Gastroesophageal sphincter (tissue), 4 donors: ENCODE data around the gene NGDN. TPM values are rescaled to one million over a fixed set of nuclear protein-coding genes. Genes with fewer than 3 reads are reported as not detected.

Experiments used
- ATAC-seq: fragments of 150-250 bp; one replicate; pipeline ENCODE4 v1.9.1; 2016; ENCODE audit warnings: mild to moderate bottlenecking, moderate library complexity
- H3K27ac ChIP-seq, 4 donors: fragments of 200-600 bp; sonication (generic) in 3 of 4; 1 replicate in 3 of 4; 2 replicates in 1 of 4; pipeline ENCODE4 v1.5.1; 2016 to 2019
- H3K27me3 ChIP-seq: fragments of 200-600 bp; sonication (generic); one replicate; pipeline ENCODE4 v1.5.1; 2019
- H3K36me3 ChIP-seq, 2 donors: fragments of 200-600 bp; sonication (generic); one replicate each; pipeline ENCODE4 v1.5.1; 2019; ENCODE audit warnings: control low read depth in 1 of 2
- H3K4me1 ChIP-seq, 3 donors: fragments of 200-600 bp; sonication (generic); 1 replicate in 2 of 3; 2 replicates in 1 of 3; pipeline ENCODE4 v1.5.1; 2016 to 2019; ENCODE audit warnings: control low read depth in 2 of 3
- H3K4me3 ChIP-seq, 2 donors: fragments of 200-600 bp; sonication (generic); one replicate each; pipeline ENCODE4 v1.5.1; 2019; ENCODE audit warnings: mild to moderate bottlenecking in 1 of 2, moderate library complexity in 1 of 2
- H3K9me3 ChIP-seq, 3 donors: fragments of 200-600 bp; sonication (generic); one replicate each; pipeline ENCODE4 v1.5.1; 2017 to 2019; ENCODE audit warnings: control low read depth in 2 of 3
- EP300 ChIP-seq: sonication (generic); formaldehyde crosslinking; IDR thresholded peaks from one replicate; pipeline ENCODE4 v1.6.1; 2017; ENCODE audit warnings: antibody characterized with exemption, mild to moderate bottlenecking
- POLR2A ChIP-seq, 2 donors: fragments of 450-650 bp; IDR thresholded peaks; one replicate each; pipeline ENCODE4 v1.6.1; 2017; ENCODE audit warnings: antibody characterized with exemption in 2 of 2, mild to moderate bottlenecking in 2 of 2, moderate library complexity in 1 of 2
- POLR2AphosphoS5 ChIP-seq: sonication (generic); formaldehyde crosslinking; IDR thresholded peaks from one replicate; pipeline ENCODE4 v1.6.1; 2017; ENCODE audit warnings: antibody characterized with exemption
- WGBS, 2 donors: methylation state at CpG; one replicate each; pipeline ENCODE4 v1.1.5; 2018; ENCODE audit warnings: low coverage in 1 of 2; 5-methylcytosine and 5-hydroxymethylcytosine counted together
- total RNA-seq, 4 donors: library from RNA; depleted of rRNA; stranded (reverse); fragments of >200 nt; gene quantifications; one replicate each; pipeline ENCODE4 v1.1.0, GENCODE V29; 2016
- TF ChIP-seq, protein P1 (sequence below), 4 experiments: fragments of 200-600 bp in 2 of 4; fragments of 450-650 bp in 2 of 4; sonication (generic) in 1 of 4; IDR thresholded peaks; one replicate each; pipeline ENCODE4 v1.5.1; 2017 to 2019; ENCODE audit warnings: antibody characterized with exemption in 4 of 4, mild to moderate bottlenecking in 2 of 4, moderate library complexity in 2 of 4

Gene NGDN
- total RNA-seq, 4 donors from 2014 or later, result 22.0 to 47.1 (median 38.1) TPM

DNA sequence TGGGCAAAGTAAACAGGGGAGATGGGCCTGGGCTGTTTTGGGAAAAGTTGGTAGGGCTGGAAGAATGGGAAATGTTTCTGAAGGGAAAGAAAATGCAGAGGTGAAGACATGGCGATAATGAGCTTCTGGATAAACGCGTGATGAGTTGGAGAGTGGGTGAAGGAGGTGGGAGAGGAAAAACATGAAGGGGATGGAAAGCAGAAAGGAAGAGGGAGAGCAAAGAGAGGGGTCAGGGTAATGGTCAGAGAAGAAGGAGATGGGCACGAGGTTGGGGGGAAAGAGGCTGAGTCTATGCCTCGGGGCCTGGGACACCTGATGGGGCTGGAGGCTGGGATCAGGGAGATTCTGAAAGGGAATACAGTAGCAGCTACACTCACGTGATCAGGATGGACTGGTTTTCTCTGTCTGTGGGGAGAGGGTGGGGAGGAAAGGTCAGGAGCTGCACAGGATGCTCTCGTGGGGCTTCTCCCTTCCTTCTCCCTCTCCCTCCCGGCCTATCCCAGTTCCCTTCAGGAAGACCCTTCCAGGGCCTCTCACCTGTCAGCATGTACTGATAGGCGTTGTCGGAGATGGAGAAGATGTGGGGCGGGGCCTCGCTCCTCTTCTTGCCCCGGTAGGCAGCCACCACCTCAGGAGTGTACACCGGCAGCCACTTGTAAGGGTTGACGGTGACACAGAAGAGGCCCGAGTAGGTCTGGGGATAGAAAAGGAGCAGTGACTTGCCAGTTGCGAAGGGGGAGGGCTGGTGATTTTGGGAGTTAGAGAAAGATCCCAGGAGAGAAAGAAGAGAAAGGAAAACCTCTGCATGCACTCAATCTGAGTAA lies 37.2 kb upstream of the NGDN start:
- TF ChIP-seq, protein P1, sequence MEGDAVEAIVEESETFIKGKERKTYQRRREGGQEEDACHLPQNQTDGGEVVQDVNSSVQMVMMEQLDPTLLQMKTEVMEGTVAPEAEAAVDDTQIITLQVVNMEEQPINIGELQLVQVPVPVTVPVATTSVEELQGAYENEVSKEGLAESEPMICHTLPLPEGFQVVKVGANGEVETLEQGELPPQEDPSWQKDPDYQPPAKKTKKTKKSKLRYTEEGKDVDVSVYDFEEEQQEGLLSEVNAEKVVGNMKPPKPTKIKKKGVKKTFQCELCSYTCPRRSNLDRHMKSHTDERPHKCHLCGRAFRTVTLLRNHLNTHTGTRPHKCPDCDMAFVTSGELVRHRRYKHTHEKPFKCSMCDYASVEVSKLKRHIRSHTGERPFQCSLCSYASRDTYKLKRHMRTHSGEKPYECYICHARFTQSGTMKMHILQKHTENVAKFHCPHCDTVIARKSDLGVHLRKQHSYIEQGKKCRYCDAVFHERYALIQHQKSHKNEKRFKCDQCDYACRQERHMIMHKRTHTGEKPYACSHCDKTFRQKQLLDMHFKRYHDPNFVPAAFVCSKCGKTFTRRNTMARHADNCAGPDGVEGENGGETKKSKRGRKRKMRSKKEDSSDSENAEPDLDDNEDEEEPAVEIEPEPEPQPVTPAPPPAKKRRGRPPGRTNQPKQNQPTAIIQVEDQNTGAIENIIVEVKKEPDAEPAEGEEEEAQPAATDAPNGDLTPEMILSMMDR (IDR thresholded peaks at IDR 0.05), result no peak
- no peak for TF ChIP-seq EP300
- Histone ChIP-seq H3K27ac (no peak overlapping the region), H3K27me3 (peaks cover 7% of the 10 kb centered on the region), H3K4me3 (no peak overlapping the region), H3K36me3 (no peaks in the 10 kb centered on the region), H3K4me1 (peaks cover 0 to 12% (median 0%) of the 10 kb centered on the region in 3 donors), H3K9me3 (no peaks in the 10 kb centered on the region)
- WGBS, 2 donors, result 81% methylated on average over 11 of the region's 17 CpGs
- no peak for ATAC-seq

DNA sequence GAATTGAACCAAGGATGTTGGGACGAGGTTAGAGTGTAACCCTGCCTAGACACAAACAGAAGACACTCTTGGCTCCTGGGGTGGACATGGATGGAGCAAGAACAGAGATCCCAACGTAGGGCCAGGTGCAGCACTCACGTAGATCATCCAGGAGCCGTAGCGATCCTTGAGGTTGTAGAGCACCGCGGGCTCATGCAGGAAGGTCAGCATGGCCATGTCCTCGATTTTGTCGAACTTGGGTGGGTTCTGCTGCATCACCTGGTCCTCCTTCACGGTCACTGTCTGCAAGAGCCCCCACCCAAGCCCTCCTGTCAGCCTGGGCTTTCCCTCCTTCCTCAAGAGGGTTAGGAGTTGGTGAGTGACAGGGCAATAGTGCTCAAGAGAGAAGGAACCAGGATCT lies 36.6 kb upstream of the NGDN start:
- Histone ChIP-seq H3K9me3 (no peaks in the 10 kb centered on the region), H3K4me1 (peaks cover 0 to 15% (median 0%) of the 10 kb centered on the region in 3 donors), H3K27me3 (peaks cover 7% of the 10 kb centered on the region), H3K36me3 (no peaks in the 10 kb centered on the region), H3K4me3 (no peak overlapping the region), H3K27ac (no peak overlapping the region)
- ATAC-seq, result no peak
- no peak for TF ChIP-seq POLR2AphosphoS5
- TF ChIP-seq, protein P1 (IDR thresholded peaks at IDR 0.05), result no peak
- no peak for TF ChIP-seq POLR2A (IDR thresholded peaks at IDR 0.05)
- no peak for TF ChIP-seq EP300
- 56 to 89% methylated on average over 1 to 7 of the region's 10 CpGs for WGBS, 2 donors

DNA sequence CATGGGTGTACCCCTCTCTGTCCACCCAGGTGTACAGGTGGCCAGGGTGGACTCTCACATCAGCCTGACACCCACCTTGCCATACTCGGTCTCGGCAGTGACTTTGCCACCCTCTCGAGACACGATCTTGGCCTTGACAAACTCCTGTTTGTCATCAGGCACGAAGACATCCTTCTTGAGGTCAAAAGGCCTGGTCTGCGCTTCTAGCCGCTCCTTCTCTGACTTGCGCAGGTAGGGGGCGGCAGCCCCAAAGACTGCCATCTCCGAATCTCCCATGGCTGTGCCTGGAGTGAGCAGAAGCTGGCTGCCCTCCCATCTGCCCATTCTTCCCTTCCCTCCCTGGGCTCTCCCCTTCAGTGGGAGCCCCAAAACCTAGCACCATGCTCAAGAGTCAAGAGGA lies 36.0 kb upstream of the NGDN start:
- no peaks in the 10 kb centered on the region for H3K9me3 ChIP-seq

DNA sequence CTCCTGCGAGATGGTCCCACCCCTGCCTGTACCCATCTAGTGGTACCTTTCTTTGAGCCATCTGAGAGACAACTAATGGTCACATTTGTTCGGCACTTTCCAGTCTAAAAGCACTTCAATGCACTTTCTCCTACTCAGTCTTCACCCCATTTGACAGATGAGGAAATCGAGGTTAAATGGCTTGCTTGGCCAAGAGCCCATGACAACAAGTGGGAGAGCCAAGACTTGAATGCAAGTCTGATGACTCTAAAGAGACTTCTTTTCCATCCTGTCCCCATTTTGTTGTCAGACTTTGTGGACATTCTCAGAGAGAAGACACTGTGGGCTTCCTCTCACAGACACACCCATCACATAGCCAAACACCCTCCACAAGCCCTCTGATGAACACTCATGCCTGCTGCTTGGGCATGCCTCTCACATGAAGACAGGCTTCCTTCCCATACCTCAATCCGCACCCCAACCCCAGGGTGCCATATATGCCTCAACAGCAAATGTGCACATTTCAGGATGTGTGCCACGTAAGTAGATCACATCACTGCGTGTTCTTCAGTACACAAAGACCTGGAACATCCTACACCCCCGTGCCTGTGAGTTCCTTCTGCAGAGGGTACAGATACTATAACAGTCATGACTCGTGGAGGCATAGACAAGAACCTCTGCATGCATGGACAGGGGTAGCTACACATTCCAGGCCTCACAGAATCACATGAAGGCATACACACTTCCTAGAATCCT lies 34.8 kb upstream of the NGDN start:
- 76 to 86% methylated on average over 7 of the region's 8 CpGs for WGBS, 2 donors
- peaks cover 0 to 22% (median 0%) of the 10 kb centered on the region in 3 donors for H3K4me1 ChIP-seq
- H3K4me3 ChIP-seq, result no peak overlapping the region
- H3K27ac ChIP-seq, result no peak overlapping the region
- no peaks in the 10 kb centered on the region for H3K27me3 ChIP-seq
- H3K9me3 ChIP-seq, result no peaks in the 10 kb centered on the region
- no peak for ATAC-seq
- H3K36me3 ChIP-seq, result no peaks in the 10 kb centered on the region
- TF ChIP-seq EP300, result no peak
- TF ChIP-seq, protein P1 (IDR thresholded peaks at IDR 0.05), result no peak
- no peak for TF ChIP-seq POLR2A (IDR thresholded peaks at IDR 0.05)
- TF ChIP-seq POLR2AphosphoS5, result no peak

More for the DNA sequence above, 36.0 kb upstream of the NGDN start:
- peaks cover 7% of the 10 kb centered on the region for H3K27me3 ChIP-seq
- no peak for ATAC-seq
- H3K4me1 ChIP-seq, result peaks cover 0 to 20% (median 0%) of the 10 kb centered on the region in 3 donors
- WGBS, 2 donors, result 65 to 70% methylated on average over 2 to 9 of the region's 10 CpGs
- H3K27ac ChIP-seq, result no peak overlapping the region
- no peak overlapping the region for H3K4me3 ChIP-seq
- no peak for TF ChIP-seq POLR2AphosphoS5
- TF ChIP-seq EP300, result no peak
- TF ChIP-seq POLR2A (IDR thresholded peaks at IDR 0.05), result no peak
- TF ChIP-seq, protein P1 (IDR thresholded peaks at IDR 0.05), result no peak
- H3K36me3 ChIP-seq, result no peaks in the 10 kb centered on the region
